NCI-H524 (cell line): ENCODE results near the gene PDE4D.
"Not testable (repeated sequence)": the region's sequence is repeated elsewhere in the genome, so short reads cannot be mapped to it uniquely, and the experiment has no call there.

Source experiments
- DNase-seq, 2 experiments: peaks; one replicate each; lab custom pipeline; 2025; lab: John Stamatoyannopoulos, UW

The PDE4D gene

GRCh38 chr5:59327191-59327980, 566.1 kb downstream of the PDE4D start:
- DNase-seq = no peak

- no peak for DNase-seq
Observed at GRCh38 chr5:59326596-59326995, 566.9 kb downstream of the PDE4D start.

- DNase-seq = no peak
Observed at GRCh38 chr5:59325070-59325469, 568.5 kb downstream of the PDE4D start.

GRCh38 chr5:59322894-59323293, 570.6 kb downstream of the PDE4D start:
- DNase-seq = peak in 1 of 2 experiments; percentile 17

- DNase-seq = no peak
Observed at GRCh38 chr5:59322058-59322457, 571.5 kb downstream of the PDE4D start.

- DNase-seq = no peak
Observed at GRCh38 chr5:59321642-59322041, 571.9 kb downstream of the PDE4D start.

- no peak for DNase-seq
Observed at GRCh38 chr5:59320420-59320819, 573.1 kb downstream of the PDE4D start.

- DNase-seq = no peak
Observed at GRCh38 chr5:59319250-59319649, 574.3 kb downstream of the PDE4D start.

- DNase-seq = no peak
Observed at GRCh38 chr5:59317774-59318205, 575.7 kb downstream of the PDE4D start.

GRCh38 chr5:59317023-59317773, 576.3 kb downstream of the PDE4D start:
- no peak for DNase-seq

- no peak for DNase-seq
Observed at GRCh38 chr5:59312223-59312622, 581.3 kb downstream of the PDE4D start.

GRCh38 chr5:59308685-59309084, 584.8 kb downstream of the PDE4D start:
- not testable (repeated sequence) for DNase-seq

GRCh38 chr5:59303289-59303716, 590.2 kb downstream of the PDE4D start:
- peak in 1 of 2 experiments; percentile 32 for DNase-seq

- not testable (repeated sequence) for DNase-seq
Observed at GRCh38 chr5:59302509-59302908, 591.0 kb downstream of the PDE4D start.

- no peak for DNase-seq
Observed at GRCh38 chr5:59301727-59302126, 591.8 kb downstream of the PDE4D start.

GRCh38 chr5:59300930-59301329, 592.6 kb downstream of the PDE4D start:
- no peak for DNase-seq

- no peak for DNase-seq
Observed at GRCh38 chr5:59299006-59299405, 594.5 kb downstream of the PDE4D start.

GRCh38 chr5:59296317-59297264, 596.9 kb downstream of the PDE4D start:
- no peak for DNase-seq

GRCh38 chr5:59293700-59294099, 599.8 kb downstream of the PDE4D start:
- no peak for DNase-seq

GRCh38 chr5:59291941-59292340, 601.6 kb downstream of the PDE4D start:
- no peak for DNase-seq

- no peak for DNase-seq
Observed at GRCh38 chr5:59287884-59288283, 605.6 kb downstream of the PDE4D start.

- no peak for DNase-seq
Observed at GRCh38 chr5:59287361-59287760, 606.2 kb downstream of the PDE4D start.
